GM12878 (cell line): Measurements from ENCODE around the gene DISC1. TPM values are rescaled to one million over a fixed set of nuclear protein-coding genes. Genes with fewer than 3 reads are reported as not detected.
"Not testable (repeated sequence)": the region's sequence is repeated elsewhere in the genome, so short reads cannot be mapped to it uniquely, and the experiment has no call there.

Experiments used
- ATAC-seq: fragments of 200-7000 bp; cut with Tn5 transposase; 3 replicates; pipeline ENCODE4 v1.9.1; 2020; ENCODE audit warnings: mild to moderate bottlenecking, moderate library complexity
- BruUV-seq: library from RNA; stranded (reverse); fragments of 400-500 nt; replicated peaks from 2 replicates; lab custom pipeline; 2021; lab: Mats Ljungman, UMichigan
- CTCF ChIA-PET: fragments of 300-600 bp; sonication (Branson Sonifier 250); formaldehyde crosslinking; extraction: SDS; loops from one replicate; lab custom pipeline; 2021; ENCODE audit warnings: inconsistent platforms; lab: Yijun Ruan, JAX
- POLR2A ChIA-PET: fragments of 350-600 bp; formaldehyde crosslinking; extraction: SDS; loops from one replicate; lab custom pipeline; 2021; ENCODE audit warnings: inconsistent platforms; lab: Charles Lee
- RAD21 ChIA-PET: fragments of 300-600 bp; sonication (Branson Sonifier 250); formaldehyde crosslinking; loops from one replicate; lab custom pipeline; 2023; ENCODE audit warnings: antibody characterized with exemption; ENCODE audit not compliant: unreplicated experiment; lab: Charles Lee
- SMC1A ChIA-PET: fragments of 300-600 bp; sonication (Branson Sonifier 250); formaldehyde crosslinking; loops from one replicate; lab custom pipeline; 2023; ENCODE audit not compliant: unreplicated experiment, uncharacterized antibody; lab: Charles Lee
- DNase-seq: peaks from one replicate; pipeline ENCODE4 v3.0.0-alpha.2; 2011; ENCODE audit warnings: low read depth, low spot score
- FAIRE-seq: peaks from 3 replicates; lab custom pipeline; 2011; peaks lifted over from hg19 to GRCh38; lab: Jason Lieb, UNC
- H2AFZ ChIP-seq: 2 replicates; pipeline ENCODE4 v1.6.0; 2011; ENCODE audit warnings: low read depth, low read length, control low read depth; ENCODE audit not compliant: control insufficient read depth
- H3K27ac ChIP-seq: 2 replicates; pipeline ENCODE4 v1.5.1; 2011; ENCODE audit warnings: control low read depth; ENCODE audit not compliant: control insufficient read depth, insufficient read depth
- H3K27me3 ChIP-seq, 2 experiments: replicated peaks in 1 of 2; 2 replicates each; pipeline versions ENCODE4 v1.6.0 to v1.6.1; 2011; ENCODE audit warnings: low read length in 1 of 2; ENCODE audit not compliant: control insufficient read depth in 2 of 2, insufficient read depth in 2 of 2
- H3K36me3 ChIP-seq, 2 experiments: 2 replicates each; pipeline ENCODE4 v1.5.1; 2011; ENCODE audit warnings: low read length in 1 of 2; ENCODE audit not compliant: control insufficient read depth in 2 of 2, insufficient read depth in 2 of 2
- H3K4me1 ChIP-seq: 2 replicates; pipeline ENCODE4 v1.6.1; 2011; ENCODE audit warnings: mild to moderate bottlenecking, low read length, moderate library complexity, mixed read lengths; ENCODE audit not compliant: control insufficient read depth, insufficient read depth
- H3K4me2 ChIP-seq: 2 replicates; pipeline ENCODE4 v1.6.0; 2011; ENCODE audit warnings: control low read depth; ENCODE audit not compliant: control insufficient read depth, insufficient read depth
- H3K4me3 ChIP-seq: fragments of 200-600 bp; sonication (generic); 2 replicates; pipeline ENCODE4 v1.5.1; 2016
- H3K79me2 ChIP-seq: 2 replicates; pipeline ENCODE4 v1.6.0; 2011; ENCODE audit warnings: low read length; ENCODE audit not compliant: control insufficient read depth, insufficient read depth
- H3K9ac ChIP-seq: 2 replicates; pipeline ENCODE4 v1.8.0; 2011; ENCODE audit warnings: low read length, control low read depth, mixed read lengths; ENCODE audit not compliant: control insufficient read depth, insufficient read depth
- H3K9me3 ChIP-seq: replicated peaks from 3 replicates; pipeline ENCODE4 v1.5.1; 2011; ENCODE audit warnings: mild to moderate bottlenecking, low read length; ENCODE audit not compliant: control insufficient read depth, insufficient read depth
- H4K20me1 ChIP-seq: 2 replicates; pipeline ENCODE4 v1.6.0; 2011; ENCODE audit not compliant: control insufficient read depth, insufficient read depth
- HDAC6 ChIP-seq: fragments of 200-600 bp; sonication (generic); IDR thresholded peaks from one replicate; pipeline ENCODE4 v1.8.0; 2017; ENCODE audit warnings: antibody characterized with exemption; ENCODE audit not compliant: unreplicated experiment
- NBN ChIP-seq: fragments of 450-650 bp; IDR thresholded peaks from 2 replicates; pipeline ENCODE4 v1.6.1; 2016
- ZNF592 ChIP-seq: fragments of 450-650 bp; IDR thresholded peaks from 2 replicates; pipeline ENCODE4 v1.6.1; 2017; ENCODE audit warnings: mild to moderate bottlenecking, moderate library complexity
- WGBS: methylation state at CpG from one replicate; pipeline ENCODE4 v1.1.6; 2016; ENCODE audit warnings: low lambda C conversion rate; ENCODE audit not compliant: insufficient replicate concordance, insufficient coverage; ENCODE audit errors: missing lambda C conversion rate; 5-methylcytosine and 5-hydroxymethylcytosine counted together
- in situ Hi-C: fragments of 300-500 bp; cut with MboI; formaldehyde crosslinking; loops from 9 replicates; pipeline ENCODE4 v1.14.3; 2018; ENCODE audit warnings: mixed read lengths
- intact Hi-C: fragments of 100-400 bp; cut with micrococcal nuclease; formaldehyde crosslinking; loops from one replicate; pipeline ENCODE4 v1.14.2; 2022; ENCODE audit not compliant: unreplicated experiment
- polyA plus RNA-seq, 11 experiments: library from polyadenylated mRNA; depleted of rRNA in 4 of 11; unstranded in 6 of 11; stranded (reverse) in 5 of 11; fragments of >200 nt; fragmentation: Nextera tagmentation in 4 of 11; fragmentation: Illumina TruSeq in 1 of 11; extraction: Ambion mirVana in 4 of 11; extraction: Trizol in 1 of 11; gene quantifications; 1 replicate in 1 of 11; 2 replicates in 10 of 11; pipeline versions ENCODE4 v1.2.1 to v1.2.3, GENCODE V29; 2011 to 2016; ENCODE audit warnings: inconsistent platforms in 2 of 11, missing spikeins in 2 of 11, low read depth in 1 of 11
- total RNA-seq, 4 experiments: library from RNA; depleted of rRNA in 3 of 4; stranded (reverse); fragments of >200 nt in 3 of 4; fragmentation: Illumina TruSeq in 1 of 4; extraction: Trizol in 1 of 4; gene quantifications; 2 replicates each; pipeline versions ENCODE4 v1.2.1 to v1.2.3, GENCODE V29; 2013 to 2021

Gene DISC1
- total and polyA plus RNA-seq, 10 of the 15 experiments (the other 5 are each of a cell fraction or from before 2014, with no cell fraction given) = 0.05 to 0.72 (median 0.19) TPM; not detected in 1

DNA sequence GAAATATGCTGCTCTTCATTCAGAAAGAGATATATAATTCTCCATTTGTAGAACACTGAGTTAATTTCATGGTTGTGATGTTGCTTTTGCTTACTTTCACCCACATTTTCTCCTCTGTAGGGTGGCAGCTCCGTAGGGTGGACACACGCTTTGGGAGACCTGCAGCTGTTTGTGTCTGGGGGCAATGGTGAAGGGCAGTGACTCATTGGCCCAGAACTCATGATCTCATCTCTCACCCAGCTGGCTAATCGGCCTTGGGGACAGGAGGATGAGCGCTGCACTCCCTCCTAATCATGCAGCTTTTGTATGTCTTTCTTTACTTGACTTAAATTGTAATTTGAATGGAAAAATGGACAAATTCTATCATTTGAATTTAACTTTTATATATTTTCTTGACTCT is 9.6 kb downstream of the DISC1 start:
- WGBS = 38% methylated on average over 4 of the region's 4 CpGs
- H3K36me3 ChIP-seq = no peaks in the 10 kb centered on the region
- H3K4me1 ChIP-seq = no peaks in the 10 kb centered on the region
- no TSS peak for BruUV-seq
- no peak overlapping the region for H3K4me2 ChIP-seq
- RAD21 ChIA-PET = no interaction called here
- H4K20me1 ChIP-seq = no peaks in the 10 kb centered on the region
- CTCF ChIA-PET = no interaction called here
- intact Hi-C loops = no loop called here
- H3K27me3 ChIP-seq = peaks cover 0 to 3% of the 10 kb centered on the region in 2 experiments; a peak in 1 of 4 replicates
- H2AFZ ChIP-seq = no peak overlapping the region
- DNase-seq (no peak), ATAC-seq (no peak), FAIRE-seq (no peak)
- no peak overlapping the region for H3K9ac ChIP-seq
- H3K27ac ChIP-seq = no peak overlapping the region
- H3K79me2 ChIP-seq = no peaks in the 10 kb centered on the region
- SMC1A ChIA-PET = interaction anchor here (0.8 kb wide), 1 partner anchor 359 kb away, joined by 3 read pairs; no protein-coding TSS in a partner anchor
- in situ Hi-C loops = no loop called here
- POLR2A ChIA-PET = no interaction called here
- no peaks in the 10 kb centered on the region for H3K9me3 ChIP-seq
- no peak for TF ChIP-seq NBN
- no peak for TF ChIP-seq HDAC6
- TF ChIP-seq ZNF592 = no peak
- no peak overlapping the region for H3K4me3 ChIP-seq

DNA sequence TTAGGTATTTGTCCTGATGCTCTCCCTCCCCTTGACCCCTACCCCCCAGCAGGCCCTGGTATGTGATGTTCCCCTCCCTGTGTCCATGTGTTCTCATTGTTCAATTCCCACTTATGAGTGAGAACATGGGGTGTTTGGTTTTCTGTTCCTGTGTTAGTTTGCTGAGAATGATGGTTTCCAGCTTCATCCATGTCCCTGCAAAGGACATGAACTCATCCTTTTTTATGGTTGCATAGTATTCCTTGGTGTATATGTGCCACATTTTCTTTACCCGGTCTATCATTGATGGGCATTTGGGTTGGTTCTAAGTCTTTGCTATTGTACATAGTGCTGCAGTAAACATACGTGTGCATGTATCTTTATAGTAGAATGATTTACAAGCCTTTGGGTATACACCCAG is 10.3 kb downstream of the DISC1 start:
- intact Hi-C loops, DNase-seq, ATAC-seq, H3K9me3 ChIP-seq, H3K4me1 ChIP-seq, H2AFZ ChIP-seq, H4K20me1 ChIP-seq, H3K9ac ChIP-seq, FAIRE-seq, H3K79me2 ChIP-seq, in situ Hi-C loops, RAD21 ChIA-PET, H3K27ac ChIP-seq, SMC1A ChIA-PET, POLR2A ChIA-PET, H3K27me3 ChIP-seq, H3K36me3 ChIP-seq, CTCF ChIA-PET, H3K4me2 ChIP-seq, H3K4me3 ChIP-seq, BruUV-seq: not testable (repeated sequence)
- WGBS = 93% methylated on average over 2 of the region's 2 CpGs
